VCaP (cell line): ENCODE results near the gene C12orf57.

Source experiments
- H3K27ac ChIP-seq: fragments of 450-650 bp; 2 replicates; pipeline ENCODE4 v1.5.1; 2017
- CTCF ChIP-seq: fragments of 450-650 bp; conservative IDR thresholded peaks from 2 replicates; pipeline ENCODE4 v1.5.1; 2017; ENCODE audit warnings: mild to moderate bottlenecking, moderate library complexity

Gene C12orf57

GRCh38 chr12:6961695-6962284 is 18.0 kb downstream of the C12orf57 start:
- H3K27ac ChIP-seq, result peak overlapping the region; percentile 96

GRCh38 chr12:6962285-6963015 is 18.6 kb downstream of the C12orf57 start:
- H3K27ac ChIP-seq, result peak overlapping the region; percentile 96
- no peak for TF ChIP-seq CTCF

More at GRCh38 chr12:6961695-6962284, 18.0 kb downstream of the C12orf57 start:
- TF ChIP-seq CTCF, result peak; percentile 59

GRCh38 chr12:6963016-6963731 is 19.4 kb downstream of the C12orf57 start:
- H3K27ac ChIP-seq, result peak overlapping the region; percentile 96

GRCh38 chr12:6963791-6964413 is 20.1 kb downstream of the C12orf57 start:
- peak overlapping the region; percentile 96 for H3K27ac ChIP-seq

More at GRCh38 chr12:6963016-6963731, 19.4 kb downstream of the C12orf57 start:
- 0 out of 2 replicates have a peak, but pooled peaks have one; percentile 12 for TF ChIP-seq CTCF

GRCh38 chr12:6964605-6965025 is 20.8 kb downstream of the C12orf57 start:
- H3K27ac ChIP-seq, result peak overlapping the region; percentile 96
- 0 out of 2 replicates have a peak, but pooled peaks have one; percentile 43 for TF ChIP-seq CTCF

More at GRCh38 chr12:6963791-6964413, 20.1 kb downstream of the C12orf57 start:
- no peak for TF ChIP-seq CTCF

GRCh38 chr12:6965026-6965661 is 21.3 kb downstream of the C12orf57 start:
- H3K27ac ChIP-seq, result peak overlapping the region; percentile 96
- TF ChIP-seq CTCF, result peak; percentile 98
